Psoas muscle (tissue), 8 donors: Measurements from ENCODE around the gene NT5M. TPM values are rescaled to one million over a fixed set of nuclear protein-coding genes. Genes with fewer than 3 reads are reported as not detected.

Experiments used
- ATAC-seq, 4 donors: fragments of 200-7000 bp; cut with Tn5 transposase; one replicate each; pipeline ENCODE4 v1.9.1; 2020; ENCODE audit warnings: moderate library complexity in 3 of 4, mild to moderate bottlenecking in 2 of 4
- DNase-seq, 2 donors: peaks; one replicate each; pipeline ENCODE4 v3.0.0-alpha.2; 2020
- H3K27ac ChIP-seq: fragments of 200-600 bp; one replicate; pipeline ENCODE4 v1.8.0; 2022
- H3K27me3 ChIP-seq, 3 donors: fragments of 200-600 bp in 1 of 3; one replicate each; pipeline versions ENCODE4 v1.6.1 to v1.8.0; 2013 to 2022; ENCODE audit warnings: low read length in 2 of 3, mild to moderate bottlenecking in 2 of 3, moderate library complexity in 1 of 3; ENCODE audit not compliant: insufficient read depth in 3 of 3
- H3K36me3 ChIP-seq, 2 donors: fragments of 200-600 bp in 1 of 2; one replicate each; pipeline versions ENCODE4 v1.6.1 to v1.8.0; 2013 to 2022; ENCODE audit warnings: low read depth in 1 of 2, mild to moderate bottlenecking in 1 of 2, moderate library complexity in 1 of 2; ENCODE audit not compliant: insufficient read depth in 1 of 2
- H3K4me1 ChIP-seq: fragments of 200-600 bp; one replicate; pipeline ENCODE4 v1.8.0; 2022
- H3K4me3 ChIP-seq: fragments of 200-600 bp; one replicate; pipeline ENCODE4 v1.8.0; 2022; ENCODE audit warnings: mild to moderate bottlenecking
- H3K9me3 ChIP-seq: fragments of 200-600 bp; one replicate; pipeline ENCODE4 v1.8.0; 2022
- CTCF ChIP-seq: fragments of 200-600 bp; IDR thresholded peaks from one replicate; pipeline ENCODE4 v1.8.0; 2022; ENCODE audit warnings: antibody characterized with exemption
- WGBS, 3 donors: extraction: QIAGEN DNeasy Blood & Tissue Kit; methylation state at CpG; one replicate each; pipeline versions ENCODE4 v1.1.6 to v1.1.7; 2013; 5-methylcytosine and 5-hydroxymethylcytosine counted together
- intact Hi-C, 2 donors: fragments of 100-400 bp; cut with DNase I; formaldehyde crosslinking; loops; one replicate each; pipeline versions ENCODE4 v1.11.0 to v1.14.2; 2022
- polyA plus RNA-seq, 3 donors: library from polyadenylated mRNA; stranded (reverse); fragments of 200-250 nt; gene quantifications; one replicate each; pipeline ENCODE4 v1.2.3, GENCODE V29; 2013
- total RNA-seq, 4 donors: library from RNA; stranded (reverse); fragmentation: NEBNext Ultra II Directional in 2 of 4; extraction: Animal tissue kit (Norgen Biotek cat#: 25700) in 2 of 4; gene quantifications; one replicate each; pipeline versions ENCODE4 v1.2.1 to v1.2.4, GENCODE V29; 2021 to 2023
- donor health status: healthy with polysubstance abuse.
- donor health status: DM: no; HTN: no; CAD: no; lungs with moderate emphysema.
- donor health status: Bipolar disorder and iron deficiency.
- donor health status: healthy.
- donor health status: DM: yes; HTN: yes; CAD: no.
- donor health status: DM: no; HTN: no; CAD: no.
- donor health status: DM: no; HTN: no; CAD: no.
- donor health status: DM: yes; HTN: yes; CAD: no.

The NT5M gene
- total and polyA plus RNA-seq, 7 donors = 6.0 to 11.5 (median 8.0) TPM

- WGBS, 3 donors = 84 to 94% (median 86%) methylated on average over 4 of the region's 4 CpGs
- ATAC-seq = no peak
- intact Hi-C loops = no loop called here
- no peak for DNase-seq
- Histone ChIP-seq H3K4me3 (no peak overlapping the region), H3K9me3 (no peaks in the 10 kb centered on the region), H3K27me3 (no peaks in the 10 kb centered on the region), H3K27ac (no peak overlapping the region), H3K4me1 (no peaks in the 10 kb centered on the region), H3K36me3 (no peaks in the 10 kb centered on the region)
- no peak for TF ChIP-seq CTCF
Measured at GRCh38 chr17:17289086-17289485, 14.1 kb upstream of the NT5M start.

GRCh38 chr17:17289701-17290100, 13.5 kb upstream of the NT5M start:
- no peaks in the 10 kb centered on the region for H3K36me3 ChIP-seq
- no peaks in the 10 kb centered on the region for H3K27me3 ChIP-seq
- TF ChIP-seq CTCF = no peak
- intact Hi-C loops = no loop called here
- H3K4me1 ChIP-seq = no peaks in the 10 kb centered on the region
- H3K27ac ChIP-seq = no peak overlapping the region
- no peak for DNase-seq
- 77 to 83% (median 79%) methylated on average over 7 of the region's 7 CpGs for WGBS, 3 donors
- H3K4me3 ChIP-seq = no peak overlapping the region
- no peaks in the 10 kb centered on the region for H3K9me3 ChIP-seq
- no peak for ATAC-seq

- no peak for ATAC-seq
- no peaks in the 10 kb centered on the region for H3K4me1 ChIP-seq
- intact Hi-C loops = no loop called here
- H3K9me3 ChIP-seq = no peaks in the 10 kb centered on the region
- no peak overlapping the region for H3K4me3 ChIP-seq
- 90 to 97% (median 91%) methylated on average over 4 of the region's 4 CpGs for WGBS, 3 donors
- H3K27me3 ChIP-seq = no peaks in the 10 kb centered on the region
- TF ChIP-seq CTCF = no peak
- DNase-seq = no peak
- H3K36me3 ChIP-seq = no peaks in the 10 kb centered on the region
- no peak overlapping the region for H3K27ac ChIP-seq
Measured at GRCh38 chr17:17295141-17295540, 8.0 kb upstream of the NT5M start.

GRCh38 chr17:17297217-17297616, 6.0 kb upstream of the NT5M start:
- no peak for TF ChIP-seq CTCF
- no peak for DNase-seq
- 86 to 92% (median 88%) methylated on average over 3 of the region's 3 CpGs for WGBS, 3 donors
- H3K4me1 ChIP-seq = peaks cover 3% of the 10 kb centered on the region
- peaks cover 0 to 2% (median 0%) of the 10 kb centered on the region in 3 donors for H3K27me3 ChIP-seq
- H3K9me3 ChIP-seq = no peaks in the 10 kb centered on the region
- intact Hi-C loops = no loop called here
- H3K27ac ChIP-seq = no peak overlapping the region
- no peak for ATAC-seq
- H3K4me3 ChIP-seq = no peak overlapping the region
- H3K36me3 ChIP-seq = no peaks in the 10 kb centered on the region

GRCh38 chr17:17298108-17298507, 5.1 kb upstream of the NT5M start:
- no peaks in the 10 kb centered on the region for H3K36me3 ChIP-seq
- H3K4me1 ChIP-seq = peaks cover 3% of the 10 kb centered on the region
- ATAC-seq = no peak
- intact Hi-C loops = no loop called here
- TF ChIP-seq CTCF = no peak
- no peak for DNase-seq
- peaks cover 0 to 2% (median 0%) of the 10 kb centered on the region in 3 donors for H3K27me3 ChIP-seq
- H3K4me3 ChIP-seq = no peak overlapping the region
- 53 to 55% (median 54%) methylated on average over 3 of the region's 3 CpGs for WGBS, 3 donors
- H3K9me3 ChIP-seq = no peaks in the 10 kb centered on the region
- H3K27ac ChIP-seq = no peak overlapping the region
